Left hindlimb (tissue), 1 donor: Measurements from ENCODE around the gene PLCB4.

ENCODE experiments used
- DNase-seq: peaks from one replicate; pipeline ENCODE4 v3.0.0-alpha.2; 2018

PLCB4 gene

DNA sequence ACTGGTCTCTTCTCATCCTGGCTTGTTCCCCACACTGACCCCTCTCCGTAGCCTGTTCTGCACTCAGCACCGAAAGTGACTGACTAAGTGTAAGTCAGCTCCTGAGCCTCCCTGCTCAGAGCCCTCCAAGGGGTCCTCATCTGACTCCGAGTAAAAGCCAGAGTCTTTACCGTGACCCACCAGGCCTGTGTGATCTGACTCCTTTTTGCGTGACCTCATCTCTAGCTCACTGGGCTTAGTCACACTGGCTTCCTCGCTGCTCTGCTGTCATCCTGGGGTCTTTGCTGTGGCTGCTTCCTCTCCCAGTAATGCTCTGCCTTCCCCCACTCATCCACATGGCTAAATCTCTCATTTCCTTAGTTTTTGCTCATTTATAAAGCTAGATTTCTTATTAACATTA, 116.6 kb downstream of the PLCB4 start:
- no peak for DNase-seq

DNA sequence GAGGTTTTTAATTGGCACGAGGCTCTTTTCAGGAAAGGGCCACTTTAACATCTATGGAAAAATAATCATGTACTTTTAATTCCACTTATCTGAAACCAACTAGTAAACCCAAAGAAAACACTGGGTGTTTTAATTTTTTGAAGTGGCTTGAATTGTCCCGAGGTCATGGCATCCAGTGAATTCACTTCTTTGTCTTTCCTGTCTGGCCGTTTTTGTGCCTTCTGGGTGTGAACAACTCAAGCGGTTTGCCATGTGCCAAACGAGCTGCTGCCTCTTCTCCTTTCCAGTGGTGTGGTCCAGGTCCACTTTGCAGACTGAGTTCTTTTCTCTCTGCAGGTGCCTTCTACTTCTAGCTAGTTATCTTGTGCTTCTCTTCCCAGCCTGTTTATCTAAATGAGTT, 117.5 kb downstream of the PLCB4 start:
- DNase-seq = no peak

DNA sequence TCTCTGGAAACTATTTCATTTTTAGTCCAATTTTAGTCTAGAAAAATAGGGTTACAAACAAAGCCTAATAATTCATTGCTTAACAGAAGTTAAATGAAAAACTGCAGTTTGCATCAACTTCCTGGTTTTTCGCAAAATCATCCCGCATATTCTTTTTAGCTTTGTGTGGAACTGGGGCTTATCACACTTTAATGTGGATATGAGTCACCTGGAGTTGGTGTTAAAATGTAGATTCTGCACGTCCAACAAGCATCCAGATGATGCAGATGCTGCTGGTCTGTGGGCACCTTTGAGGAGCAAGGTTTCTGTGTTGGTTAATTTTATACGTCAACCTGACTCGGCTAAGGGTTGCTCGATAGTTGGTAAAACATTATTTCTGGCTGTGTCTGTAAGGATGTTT, 126.1 kb downstream of the PLCB4 start:
- DNase-seq = no peak

DNA sequence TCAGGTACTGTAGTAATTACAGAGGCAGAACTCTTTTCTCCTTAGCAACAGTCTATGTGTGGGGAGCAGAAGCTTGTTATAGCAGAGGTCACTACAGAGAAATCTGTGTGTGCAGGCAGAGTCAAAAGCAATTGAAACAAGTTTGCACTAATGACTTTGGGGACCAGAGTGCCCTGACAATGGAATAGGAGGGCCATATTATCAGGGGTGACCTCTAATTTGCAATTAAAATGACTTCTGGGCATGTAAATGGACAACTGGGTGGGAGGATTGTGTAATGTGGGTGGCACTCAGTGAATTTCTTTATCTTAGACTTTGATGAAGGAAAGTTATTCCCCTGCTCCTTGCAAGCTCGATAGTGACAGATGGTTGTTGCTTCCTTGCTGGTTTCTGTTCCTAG, 127.2 kb downstream of the PLCB4 start:
- DNase-seq = no peak

DNA sequence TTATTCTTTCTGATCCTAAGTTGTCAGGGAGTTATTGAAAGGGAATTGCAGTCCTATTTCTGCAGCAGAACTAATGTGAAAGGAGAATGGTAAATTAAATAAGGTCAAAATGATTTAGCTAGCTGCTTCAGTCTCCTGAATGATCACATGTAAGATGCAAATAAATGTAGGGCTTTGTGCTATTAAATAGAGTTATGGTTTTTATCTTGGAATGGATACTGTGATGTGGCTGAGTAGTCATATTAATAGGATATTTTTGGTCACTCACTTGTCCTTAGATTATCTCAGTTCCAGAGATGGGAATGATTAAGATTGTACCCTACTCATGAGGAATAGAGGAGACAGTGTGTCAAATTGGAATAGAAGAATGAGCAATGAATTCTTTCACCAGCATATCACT, 129.6 kb downstream of the PLCB4 start:
- DNase-seq = no peak

DNA sequence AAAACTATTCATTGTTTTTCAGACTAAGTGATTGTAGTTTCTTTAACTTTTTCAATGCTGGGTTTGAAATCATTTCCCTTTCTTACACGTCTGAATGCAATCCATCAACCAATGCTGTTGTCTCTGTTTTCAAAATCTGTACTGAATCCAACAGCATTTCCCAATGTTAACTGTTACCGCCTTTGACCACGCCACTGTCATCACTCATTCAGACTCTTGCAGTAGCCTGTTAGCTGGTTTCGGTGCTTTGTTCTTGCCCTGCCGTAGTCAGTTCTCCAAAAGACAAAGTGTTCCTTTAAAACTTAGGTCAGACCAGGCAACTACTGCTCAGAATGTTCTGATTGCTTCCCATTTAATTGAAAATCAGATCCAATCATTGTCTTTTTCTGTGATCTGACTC, 131.3 kb downstream of the PLCB4 start:
- no peak for DNase-seq

DNA sequence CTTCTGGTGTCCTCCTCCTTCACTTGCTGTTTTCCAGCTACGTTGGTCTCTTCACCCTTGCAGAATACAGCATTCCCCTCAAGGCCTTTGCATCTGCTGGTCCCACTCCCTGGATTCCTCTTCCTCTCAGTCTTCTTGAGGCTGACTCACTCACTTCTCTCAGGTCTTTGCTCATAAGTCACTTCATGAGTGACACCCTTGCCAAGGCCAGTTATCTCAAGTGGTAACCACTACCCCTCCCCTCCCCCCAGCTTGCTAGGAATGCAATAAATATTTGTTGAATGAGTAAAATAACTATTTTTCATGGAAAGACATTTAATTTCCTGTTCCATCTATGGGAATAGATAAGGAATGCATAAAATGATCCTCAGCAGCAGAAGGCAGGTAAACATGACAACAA, 131.7 kb downstream of the PLCB4 start:
- no peak for DNase-seq

DNA sequence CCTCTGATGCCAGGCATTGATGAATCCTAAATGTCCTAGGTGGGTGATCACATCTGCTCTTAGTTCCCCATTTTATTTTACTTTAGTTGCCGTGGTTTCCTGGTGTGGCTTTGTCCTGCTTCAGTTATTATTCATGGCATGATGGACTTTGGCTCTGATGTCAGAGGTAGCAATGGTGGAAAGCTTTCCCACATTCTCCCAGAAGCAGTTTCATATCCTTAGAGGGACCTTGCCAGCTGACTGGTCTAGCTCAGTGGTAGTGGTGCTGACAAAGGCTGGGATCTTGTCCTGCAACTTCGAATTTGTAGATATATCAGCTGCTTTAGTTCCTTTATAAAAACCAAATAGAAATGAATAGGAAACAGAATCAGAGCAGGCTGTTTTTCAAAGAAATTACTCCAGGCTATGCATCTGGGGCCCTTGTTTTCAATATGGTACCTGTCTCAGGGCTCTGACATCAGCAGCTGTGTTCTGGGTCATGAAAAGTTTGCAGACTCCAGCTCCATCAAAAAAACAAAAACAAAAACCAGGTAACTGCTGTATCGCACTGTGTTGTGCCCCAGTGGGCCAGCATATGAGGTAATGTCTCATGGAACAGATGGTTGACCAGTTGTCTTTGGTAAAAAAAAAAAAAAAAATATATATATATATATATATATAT, 133.7 kb downstream of the PLCB4 start:
- DNase-seq = no peak

DNA sequence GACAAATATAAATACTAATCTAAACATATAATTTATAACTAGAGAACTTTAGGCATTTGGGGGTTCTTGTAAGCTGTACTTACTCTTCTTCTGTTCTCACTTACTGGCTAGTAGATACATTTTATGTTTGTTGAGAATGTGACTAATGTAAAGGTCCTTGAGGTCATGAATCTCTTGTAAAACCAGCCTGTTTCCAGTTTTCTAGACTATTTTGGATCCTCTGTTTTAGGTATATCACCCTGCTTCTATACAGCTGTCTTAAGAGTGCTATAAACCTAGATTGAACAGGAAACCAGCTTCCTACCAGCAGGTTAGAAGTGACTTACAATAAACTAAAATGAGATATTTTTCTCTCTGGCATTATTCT, 134.2 kb downstream of the PLCB4 start:
- DNase-seq = no peak

DNA sequence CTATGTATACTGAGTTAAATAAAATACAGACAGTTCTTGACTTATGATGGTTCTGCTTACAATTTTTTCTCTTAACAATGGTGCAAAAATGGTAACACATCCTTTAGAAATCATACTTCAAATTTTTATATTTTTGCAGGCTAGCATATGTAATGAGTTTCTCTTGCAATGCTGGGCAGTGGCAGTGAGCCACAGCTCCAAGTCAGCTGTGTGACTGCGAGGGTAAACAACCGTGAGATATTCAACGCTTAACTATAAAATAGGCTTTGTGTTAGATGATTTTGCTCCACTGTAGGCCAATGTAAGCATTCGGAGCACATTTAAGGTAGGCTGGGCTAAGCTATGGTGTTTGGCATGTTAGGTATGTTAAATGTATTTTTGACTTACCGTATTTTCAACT, 136.1 kb downstream of the PLCB4 start:
- DNase-seq = no peak

DNA sequence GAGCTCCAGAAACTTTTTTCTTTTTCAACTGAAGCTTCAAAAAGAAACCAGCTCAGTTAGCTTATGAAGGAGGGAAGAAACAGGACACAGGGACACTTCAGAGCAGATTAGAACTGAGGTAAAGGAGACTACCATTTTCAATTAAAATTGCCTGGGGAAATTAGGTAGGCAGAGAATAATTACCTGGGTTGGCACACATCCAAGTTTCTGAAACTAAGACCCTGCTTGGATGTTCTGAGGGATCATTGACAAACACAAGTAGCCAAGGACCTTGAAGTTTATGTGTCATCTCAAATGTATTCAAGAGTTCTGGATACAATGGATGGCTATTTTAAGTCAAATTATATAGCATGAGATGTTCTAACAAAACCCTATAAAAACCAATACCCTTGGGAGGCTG, 137.6 kb downstream of the PLCB4 start:
- no peak for DNase-seq

DNA sequence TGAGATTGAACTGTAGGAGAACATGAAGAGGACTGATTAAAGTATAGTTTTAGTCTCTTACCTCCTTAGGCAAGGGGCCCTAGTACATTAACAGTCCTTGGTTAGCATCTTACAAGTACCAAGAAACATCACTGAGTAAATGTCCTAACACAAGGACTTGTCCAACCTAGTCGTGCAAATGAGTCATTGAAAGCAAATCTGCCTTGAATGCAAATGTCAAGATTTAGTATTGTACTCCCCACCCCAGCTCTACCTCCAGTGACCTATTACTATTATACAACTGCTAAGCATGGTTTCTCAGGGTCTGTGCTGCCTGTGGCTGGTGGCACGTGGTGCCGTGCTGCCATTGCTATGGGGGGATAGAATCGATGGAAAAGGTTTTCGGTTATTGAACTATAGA, 138.4 kb downstream of the PLCB4 start:
- DNase-seq = no peak

DNA sequence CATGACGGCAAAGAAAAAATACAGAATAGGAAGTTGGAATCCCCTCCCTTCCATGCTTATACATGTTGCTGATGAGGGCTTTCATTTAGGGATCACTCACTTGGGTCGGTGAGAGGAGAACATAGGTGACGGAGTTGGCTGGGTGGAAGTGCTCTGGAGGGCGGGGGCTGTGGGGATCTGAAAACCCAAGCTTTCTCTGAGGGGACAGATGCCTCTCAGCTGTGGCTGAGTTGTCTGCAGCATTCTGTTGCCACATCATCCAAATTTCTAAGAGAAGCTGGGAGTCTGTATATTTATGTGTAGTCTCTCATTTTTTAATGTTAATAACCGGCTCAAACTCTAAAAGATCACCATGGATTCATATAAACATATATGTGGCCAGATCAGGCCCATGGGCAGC, 141.5 kb downstream of the PLCB4 start:
- DNase-seq = no peak

DNA sequence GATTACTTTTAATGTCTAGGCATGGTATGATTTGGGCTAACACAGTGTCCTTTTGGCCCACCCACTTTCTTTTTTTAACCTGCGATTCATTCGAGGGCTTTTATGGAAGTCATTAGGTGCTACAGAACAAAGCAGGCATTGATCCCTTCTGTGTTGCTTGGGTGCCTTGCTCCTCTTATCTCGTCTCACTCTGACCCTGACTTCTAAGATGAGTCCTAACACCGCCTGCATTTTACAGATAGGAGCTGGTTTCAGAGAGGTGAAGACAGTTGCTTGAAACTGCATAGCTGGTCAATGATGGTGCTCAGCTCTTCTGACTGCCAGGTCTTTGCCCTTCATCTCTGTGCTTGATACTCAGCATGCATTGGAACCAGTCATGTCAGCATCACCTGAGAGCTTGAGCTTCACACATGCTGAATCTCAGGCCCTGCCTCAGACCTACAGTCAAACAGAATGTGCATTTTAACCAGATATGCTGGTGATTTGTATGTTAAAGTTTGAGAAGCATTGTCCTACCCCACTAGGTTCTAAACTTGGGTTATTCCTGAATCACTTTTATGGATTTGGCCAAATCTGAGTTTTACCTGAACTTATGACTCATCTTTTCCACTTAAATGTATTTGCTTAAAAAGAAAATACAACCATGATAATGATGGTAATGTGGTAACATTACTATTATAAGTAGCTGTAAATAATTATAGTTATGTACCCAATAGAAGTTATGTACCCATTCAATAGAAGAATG, 142.3 kb downstream of the PLCB4 start:
- DNase-seq = no peak

DNA sequence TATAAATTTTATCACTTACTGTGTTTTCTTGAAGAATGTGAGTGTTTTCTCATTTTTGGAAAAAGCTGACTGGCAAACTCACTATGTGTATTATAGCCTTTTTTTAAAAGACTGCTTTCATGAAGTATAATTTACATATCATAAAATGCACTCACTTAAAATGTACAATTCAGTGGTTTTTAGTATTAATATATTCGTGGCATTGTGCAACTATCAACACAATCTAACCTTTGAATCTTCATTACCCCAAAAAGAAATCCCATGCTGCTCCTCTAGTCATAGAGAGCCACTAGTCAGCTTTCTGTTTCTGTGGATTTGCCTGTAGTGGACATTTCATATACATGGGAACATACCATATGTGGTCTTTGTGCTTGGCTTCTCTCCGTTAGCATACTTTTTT, 143.8 kb downstream of the PLCB4 start:
- DNase-seq = no peak

DNA sequence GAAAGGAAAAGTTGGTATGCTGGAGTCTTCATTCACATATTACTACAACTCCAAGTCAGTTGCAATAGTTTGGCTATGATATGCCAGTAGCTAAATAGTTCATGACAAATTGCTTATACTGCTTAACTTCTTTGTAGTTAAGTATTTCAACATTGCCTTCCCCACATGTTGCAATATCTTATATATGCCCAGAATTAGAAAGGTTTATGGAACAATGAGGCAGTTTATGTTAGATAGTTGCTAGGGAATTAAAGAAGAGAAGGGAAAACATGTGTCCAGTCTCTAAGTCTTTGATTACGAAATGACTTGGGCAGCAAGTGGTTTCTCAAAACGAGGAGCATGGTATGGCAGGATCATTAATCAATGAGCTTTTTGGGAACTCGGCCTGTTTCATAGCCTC, 145.8 kb downstream of the PLCB4 start:
- DNase-seq = no peak

DNA sequence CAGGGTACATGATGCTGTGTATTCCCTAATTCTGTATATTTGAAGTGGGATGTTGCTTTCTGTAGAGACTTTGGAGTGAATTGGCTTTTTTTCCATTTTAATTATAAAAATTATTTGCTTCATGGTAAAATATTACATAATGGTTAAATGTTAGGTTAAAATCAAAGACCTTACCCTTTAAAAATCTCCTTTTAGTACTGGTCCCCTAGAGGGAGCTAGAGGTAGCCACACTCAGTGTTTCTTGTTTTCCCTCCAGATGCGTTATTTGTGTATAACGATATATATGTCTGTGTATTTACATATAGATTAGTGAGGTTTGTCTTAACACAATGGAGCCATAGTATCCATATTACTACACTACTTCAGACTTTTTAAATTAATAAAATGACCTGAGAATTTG, 146.7 kb downstream of the PLCB4 start:
- no peak for DNase-seq

DNA sequence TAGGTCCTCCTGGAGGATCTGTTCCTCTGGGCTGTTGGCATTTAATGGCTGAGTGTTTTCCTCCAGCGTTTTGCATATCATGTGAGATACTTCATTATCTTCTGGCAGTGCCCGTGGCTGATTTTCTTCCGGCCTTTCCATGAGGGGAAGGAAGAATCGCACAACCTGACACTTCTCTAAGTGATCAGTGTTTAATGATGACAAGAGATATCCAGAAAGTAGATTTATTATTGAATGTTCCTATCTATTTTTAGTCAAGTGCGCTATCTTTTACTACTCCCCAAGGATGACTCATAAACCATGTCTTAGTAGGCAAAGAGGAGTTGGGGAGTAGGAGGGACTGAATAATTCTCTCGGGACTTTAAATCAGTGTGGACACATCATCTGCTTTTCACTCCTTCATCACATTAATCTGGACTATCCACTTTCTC, 149.7 kb downstream of the PLCB4 start:
- DNase-seq = no peak

DNA sequence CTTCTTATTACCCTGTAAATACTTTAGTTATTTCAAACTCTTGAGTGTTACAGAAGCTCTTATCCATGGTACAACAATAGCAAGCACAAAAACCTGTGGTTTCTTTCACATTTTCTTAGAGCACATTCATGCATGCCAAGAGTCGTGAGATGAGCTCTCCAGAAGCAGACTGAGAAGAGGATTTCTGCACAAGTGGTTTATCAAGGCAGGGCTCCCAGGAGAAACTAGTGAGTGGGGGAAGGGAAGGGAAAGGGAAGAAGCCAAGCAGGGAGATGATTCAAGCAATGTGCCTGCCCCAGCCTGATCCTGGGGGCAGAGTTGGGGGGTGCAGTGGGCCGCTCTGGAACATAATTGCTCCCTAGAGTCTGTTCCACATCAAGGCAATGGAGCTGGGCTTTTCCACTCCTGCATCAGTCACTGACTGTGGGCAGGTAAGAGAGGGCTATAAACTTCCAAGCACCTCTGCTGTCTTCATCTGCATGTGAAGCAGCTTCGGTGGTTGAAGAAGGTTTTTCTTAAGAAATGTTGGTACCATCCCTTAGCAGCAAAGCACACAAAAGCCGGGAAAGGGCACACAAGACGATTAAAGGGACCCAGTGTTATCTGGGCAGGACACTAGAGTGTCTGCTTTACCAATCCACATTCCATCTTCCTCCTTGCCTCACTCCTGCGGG, 152.1 kb downstream of the PLCB4 start:
- DNase-seq = no peak

DNA sequence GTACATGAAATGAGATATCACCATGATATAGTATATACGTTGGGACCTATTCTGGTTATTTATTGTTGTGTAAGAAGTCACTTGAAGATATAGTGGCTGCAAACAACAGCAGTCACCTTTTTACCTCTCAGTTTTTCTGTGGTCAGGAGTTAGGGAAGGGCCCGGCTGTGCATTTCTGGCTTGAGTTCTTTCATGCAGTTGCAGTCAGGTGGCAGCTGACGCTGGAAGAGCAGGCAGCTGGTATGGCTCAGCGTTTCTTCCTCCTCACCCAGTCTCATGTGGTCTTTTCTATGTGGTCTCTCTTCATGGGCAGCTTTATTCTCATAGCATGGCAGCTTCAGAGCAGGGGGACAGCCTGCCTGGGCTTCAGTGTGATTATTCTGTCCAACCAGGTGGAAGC, 154.4 kb downstream of the PLCB4 start:
- no peak for DNase-seq

DNA sequence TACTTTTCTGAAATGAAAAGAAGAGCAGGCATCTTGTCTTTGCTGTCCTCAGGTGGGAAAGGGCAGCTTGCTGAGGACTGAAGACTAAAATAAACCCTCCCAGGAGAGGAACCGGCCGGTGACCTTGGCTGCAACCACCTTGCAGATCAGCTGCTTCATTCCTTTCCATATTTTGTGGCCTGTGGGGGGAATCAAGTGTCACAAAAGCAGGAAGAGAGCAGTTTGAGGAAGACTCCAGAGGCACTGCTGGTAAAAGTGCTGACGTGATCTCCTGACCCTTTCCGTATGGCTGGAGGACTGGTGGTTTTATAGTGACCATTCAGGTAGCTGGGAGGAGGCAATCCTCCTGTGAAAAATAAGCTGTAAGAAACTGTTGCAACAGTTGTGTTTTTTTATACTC, 157.0 kb downstream of the PLCB4 start:
- no peak for DNase-seq

DNA sequence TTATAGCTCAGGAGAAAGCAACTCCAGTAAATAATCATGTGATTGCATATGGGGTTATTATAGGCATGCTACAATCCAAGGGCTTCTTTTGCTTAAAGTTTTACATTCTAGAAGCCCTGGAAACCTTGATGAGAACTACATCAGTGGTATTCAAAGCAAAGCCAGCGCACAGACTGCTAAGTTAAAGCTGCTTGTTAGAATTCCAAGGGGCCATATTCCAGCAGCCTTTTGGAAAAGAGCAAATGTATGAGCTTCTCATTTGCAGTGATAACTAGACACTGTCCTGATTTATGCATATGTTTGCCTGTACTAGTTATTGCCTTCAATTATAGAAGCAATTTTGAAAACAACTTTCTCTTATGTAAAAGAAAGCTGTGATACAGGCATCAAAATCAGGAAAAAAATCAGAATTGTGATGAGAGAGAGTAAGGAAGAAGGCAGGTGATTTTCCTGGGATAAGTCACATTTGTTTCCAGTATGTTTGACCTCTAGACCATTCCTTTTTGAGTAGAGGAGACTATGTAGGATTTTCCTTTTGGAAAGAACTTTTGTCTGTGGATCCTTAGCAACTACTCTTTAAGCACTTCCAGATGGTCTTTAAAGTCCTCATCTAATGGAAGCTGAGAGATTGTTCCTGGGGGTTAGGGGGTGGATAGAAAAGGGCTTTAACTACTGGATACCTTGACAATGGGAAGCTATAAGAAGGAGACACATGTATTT, 159.2 kb downstream of the PLCB4 start:
- DNase-seq = no peak

DNA sequence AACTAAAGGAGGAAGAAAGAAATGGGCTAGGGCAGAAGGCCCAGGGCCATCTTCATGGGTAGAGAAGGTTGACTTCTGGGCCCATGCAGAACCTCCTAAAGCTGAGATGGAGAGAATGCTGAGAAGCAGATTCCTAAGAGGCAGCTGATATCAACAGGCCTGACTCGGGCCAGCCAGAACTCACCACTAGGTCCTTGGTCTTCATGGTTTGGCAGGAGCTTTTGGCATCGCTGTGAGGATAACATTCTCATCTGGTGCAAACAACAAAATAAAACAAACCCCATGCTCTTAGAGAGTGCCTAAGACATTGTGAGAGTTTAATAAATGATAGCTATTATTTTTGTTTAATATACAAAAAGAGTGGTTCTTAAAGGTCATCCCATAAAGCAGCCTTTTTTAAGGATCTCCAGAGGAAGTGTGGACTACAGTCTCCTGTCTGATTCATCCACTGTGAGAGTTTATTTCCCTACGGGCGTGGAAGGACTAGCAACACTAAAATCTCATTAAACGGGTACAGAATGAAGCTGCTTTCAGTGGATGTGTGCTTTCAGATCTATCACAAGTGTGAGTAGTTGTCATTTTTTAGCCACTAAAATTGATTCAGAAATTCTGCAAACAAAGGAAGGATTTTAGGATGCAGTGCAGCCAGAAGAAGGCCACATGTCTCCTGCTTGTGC, 160.0 kb downstream of the PLCB4 start:
- no peak for DNase-seq
